T-cell (primary cell): ENCODE data around the gene FBXO31. TPM values are rescaled to one million over a fixed set of nuclear protein-coding genes. Genes with fewer than 3 reads are reported as not detected.
A peak's percentile ranks its signal among the peaks of the same experiment; 100 is the strongest.
"Not testable (repeated sequence)": the region's sequence is repeated elsewhere in the genome, so short reads cannot be mapped to it uniquely, and the experiment has no call there.

ENCODE experiments used
- ATAC-seq, 4 experiments: fragments of 200-7000 bp in 3 of 4; fragments of 150-1000 bp in 1 of 4; cut with Tn5 transposase; replicated peaks in 1 of 4; 1 replicate in 3 of 4; 2 replicates in 1 of 4; pipeline ENCODE4 v1.10.0; 2021; ENCODE audit warnings: moderate library complexity in 3 of 4, mild to moderate bottlenecking in 2 of 4, moderate number of reproducible peaks in 1 of 4
- CTCF ChIA-PET, 2 donors: fragments of 300-600 bp; sonication (Branson Sonifier 250); formaldehyde crosslinking; loops; one replicate each; lab custom pipeline; 2022; ENCODE audit warnings: antibody characterized with exemption in 2 of 2; lab: Charles Lee
- POLR2A ChIA-PET, 2 donors: fragments of 300-600 bp; sonication (Branson Sonifier 250); formaldehyde crosslinking; loops; one replicate each; lab custom pipeline; 2022; ENCODE audit warnings: antibody characterized with exemption in 2 of 2; lab: Charles Lee
- DNase-seq, 35 experiments: peaks; one replicate each; pipeline versions ENCODE4 v3.0.0 to v3.0.0-alpha.2; 2013 to 2023
- H3K27ac ChIP-seq: one replicate; pipeline ENCODE4 v1.5.1; 2013; ENCODE audit warnings: low read length
- H3K27me3 ChIP-seq, 2 experiments: replicated peaks in 1 of 2; 1 replicate in 1 of 2; 2 replicates in 1 of 2; pipeline versions ENCODE4 v1.6.1 to v1.7.0; 2013; ENCODE audit warnings: low read length in 1 of 2, mixed read lengths in 1 of 2; ENCODE audit not compliant: control insufficient read depth in 2 of 2, insufficient read depth in 2 of 2; ENCODE audit errors: extremely low read depth in 1 of 2
- H3K36me3 ChIP-seq, 2 donors: 1 replicate in 1 of 2; 2 replicates in 1 of 2; pipeline versions ENCODE4 v1.6.1 to v1.7.0; 2013; ENCODE audit warnings: low read length in 1 of 2; ENCODE audit not compliant: control insufficient read depth in 2 of 2, insufficient read depth in 1 of 2; ENCODE audit errors: extremely low read depth in 1 of 2
- H3K4me1 ChIP-seq, 2 experiments: 1 replicate in 1 of 2; 2 replicates in 1 of 2; pipeline versions ENCODE4 v1.6.1 to v1.7.0; 2013; ENCODE audit warnings: low read length in 2 of 2, mixed read lengths in 1 of 2; ENCODE audit not compliant: insufficient read depth in 2 of 2, control insufficient read depth in 1 of 2; ENCODE audit errors: extremely low read depth in 1 of 2
- H3K4me3 ChIP-seq, 2 donors: 1 replicate in 1 of 2; 2 replicates in 1 of 2; pipeline versions ENCODE4 v1.5.1 to v1.7.0; 2013; ENCODE audit warnings: mild to moderate bottlenecking in 2 of 2, low read length in 1 of 2, moderate library complexity in 1 of 2; ENCODE audit not compliant: control insufficient read depth in 1 of 2; ENCODE audit errors: extremely low read depth in 1 of 2
- H3K9me3 ChIP-seq: 2 replicates; pipeline ENCODE4 v1.7.0; 2013
- H3K27ac Mint-ChIP-seq, 2 donors: one replicate each; pipeline ENCODE4 v1.8.0; 2020 to 2021; ENCODE audit warnings: mild to moderate bottlenecking in 2 of 2, mixed read lengths in 2 of 2
- H3K27me3 Mint-ChIP-seq, 2 donors: one replicate each; pipeline ENCODE4 v1.8.0; 2021 to 2022; ENCODE audit warnings: mixed read lengths in 2 of 2
- H3K36me3 Mint-ChIP-seq: one replicate; pipeline ENCODE4 v1.8.0; 2021; ENCODE audit warnings: mixed read lengths
- H3K4me1 Mint-ChIP-seq, 3 donors: one replicate each; pipeline ENCODE4 v1.8.0; 2020 to 2022; ENCODE audit warnings: mixed read lengths in 3 of 3, mild to moderate bottlenecking in 1 of 3
- H3K4me3 Mint-ChIP-seq, 3 donors: one replicate each; pipeline ENCODE4 v1.8.0; 2020 to 2022; ENCODE audit warnings: mild to moderate bottlenecking in 3 of 3, mixed read lengths in 3 of 3, moderate library complexity in 3 of 3
- H3K9me3 Mint-ChIP-seq, 3 donors: one replicate each; pipeline ENCODE4 v1.8.0; 2020 to 2022; ENCODE audit warnings: mixed read lengths in 3 of 3
- WGBS: methylation state at CpG from one replicate; pipeline ENCODE4 v1.1.5; 2013; ENCODE audit warnings: missing lambda C conversion rate; ENCODE audit not compliant: insufficient coverage; 5-methylcytosine and 5-hydroxymethylcytosine counted together
- total RNA-seq, 35 experiments: library from RNA in 6 of 35; stranded (reverse) in 6 of 35; fragments of 120-200 nt in 1 of 35; gene quantifications; one replicate each; pipeline versions ENCODE4 v1.2.1 to v1.2.4 and lab custom pipeline; 2013 to 2026

The FBXO31 gene
- total RNA-seq, 5 donors from 2014 or later (not counting 1 experiment from before 2014, with no cell fraction given), result 34.7 to 67.2 (median 55.6) TPM

- no peak for ATAC-seq
- Mint-ChIP-seq H3K36me3 (peaks cover 3% of the 10 kb centered on the region), H3K4me1 (peaks cover 54 to 62% (median 55%) of the 10 kb centered on the region in 3 donors), H3K4me3 (peak overlapping the region; percentile 85 to 88 (median 87)), H3K27ac (peak overlapping the region; percentile 72 to 77), H3K9me3 (no peaks in the 10 kb centered on the region), H3K27me3 (peaks cover 0 to 3% of the 10 kb centered on the region in 2 donors)
- Histone ChIP-seq H3K9me3 (no peaks in the 10 kb centered on the region), H3K27ac (peak overlapping the region; percentile 66), H3K4me3 (peak overlapping the region; percentile 62 to 66), H3K36me3 (no peaks in the 10 kb centered on the region), H3K4me1 (peaks cover 19 to 52% of the 10 kb centered on the region in 2 experiments), H3K27me3 (no peaks in the 10 kb centered on the region)
- 47% methylated on average over 8 of the region's 17 CpGs for WGBS
- DNase-seq, result no peak
- CTCF ChIA-PET, result interaction anchor here (0.6 to 4.3 kb wide), 5 partner anchors 11 to 254 kb away, joined by 4 to 28 read pairs (median 8); no protein-coding TSS in a partner anchor
- POLR2A ChIA-PET, result interaction anchor here (0.6 to 2.0 kb wide), 4 partner anchors 11 to 105 kb away, joined by 3 to 11 read pairs (median 4); no protein-coding TSS in a partner anchor
Measured at GRCh38 chr16:87382023-87382785, 1.4 kb downstream of the FBXO31 start.

DNA sequence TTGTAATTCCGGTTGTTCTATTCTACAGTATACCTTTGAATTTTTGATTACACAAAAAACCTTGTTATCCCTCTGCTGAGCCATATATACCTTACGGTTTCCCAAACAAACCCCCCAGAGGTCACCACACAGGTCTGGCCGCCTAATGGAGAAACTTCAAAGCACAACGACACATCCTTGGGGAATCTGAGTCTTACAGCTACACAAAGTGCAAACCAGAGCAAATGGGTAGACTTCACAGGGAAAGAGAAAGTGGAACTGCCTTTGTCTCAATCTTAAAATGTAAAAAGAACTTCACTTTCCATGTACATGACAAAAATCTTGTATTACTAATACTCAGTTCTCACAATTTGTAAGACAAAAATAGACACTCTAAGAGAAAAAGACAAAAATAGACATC lies 2.7 kb downstream of the FBXO31 start:
- peak overlapping the region; percentile 74 to 88 (median 87) for H3K4me3 Mint-ChIP-seq
- Histone ChIP-seq H3K4me1 (peaks cover 15 to 48% of the 10 kb centered on the region in 2 experiments), H3K27me3 (no peaks in the 10 kb centered on the region), H3K27ac (no peak overlapping the region), H3K4me3 (no peak overlapping the region), H3K36me3 (no peaks in the 10 kb centered on the region), H3K9me3 (no peaks in the 10 kb centered on the region)
- peak overlapping the region; percentile 70 to 86 for H3K27ac Mint-ChIP-seq
- H3K9me3 Mint-ChIP-seq, result no peaks in the 10 kb centered on the region
- no CpG with 5 or more reads among the region's 4 CpGs for WGBS
- ChIA-PET POLR2A (no interaction called here), CTCF (interaction anchor here in 1 of 2 donors (4.3 kb wide), 1 partner anchor 14 kb away, joined by 28 read pairs; no protein-coding TSS in a partner anchor)
- peaks cover 54 to 64% (median 55%) of the 10 kb centered on the region in 3 donors for H3K4me1 Mint-ChIP-seq
- H3K36me3 Mint-ChIP-seq, result peaks cover 5% of the 10 kb centered on the region
- peaks cover 0 to 3% of the 10 kb centered on the region in 2 donors for H3K27me3 Mint-ChIP-seq
- ATAC-seq (no peak), DNase-seq (no peak)

GRCh38 chr16:87380403-87380802 lies 3.2 kb downstream of the FBXO31 start:
- 49% methylated on average over 2 of the region's 10 CpGs for WGBS
- CTCF ChIA-PET, result no interaction called here
- Mint-ChIP-seq H3K4me3 (peak overlapping the region; percentile 74 to 88 (median 87)), H3K27ac (peak overlapping the region; percentile 70 to 86), H3K36me3 (peaks cover 7% of the 10 kb centered on the region), H3K9me3 (no peaks in the 10 kb centered on the region), H3K4me1 (peaks cover 55 to 65% (median 56%) of the 10 kb centered on the region in 3 donors), H3K27me3 (peaks cover 0 to 3% of the 10 kb centered on the region in 2 donors)
- DNase-seq (no peak), ATAC-seq (no peak)
- Histone ChIP-seq H3K36me3 (no peaks in the 10 kb centered on the region), H3K4me3 (no peak overlapping the region), H3K9me3 (no peaks in the 10 kb centered on the region), H3K27ac (no peak overlapping the region), H3K4me1 (peaks cover 15 to 52% of the 10 kb centered on the region in 2 experiments), H3K27me3 (no peaks in the 10 kb centered on the region)
- POLR2A ChIA-PET, result no interaction called here

- H3K36me3 Mint-ChIP-seq, H3K4me3 Mint-ChIP-seq, H3K36me3 ChIP-seq, H3K9me3 Mint-ChIP-seq, POLR2A ChIA-PET, H3K4me3 ChIP-seq, H3K27ac ChIP-seq, H3K27me3 Mint-ChIP-seq, DNase-seq, H3K27ac Mint-ChIP-seq, H3K27me3 ChIP-seq, H3K9me3 ChIP-seq, ATAC-seq: not testable (repeated sequence)
- CTCF ChIA-PET, result interaction anchor here in 1 of 2 donors (1.0 kb wide), 1 partner anchor 53 kb away, joined by 3 read pairs; no protein-coding TSS in a partner anchor
- 100% methylated on average over 2 of the region's 3 CpGs for whole genome bisulfite sequencing
- H3K4me1 Mint-ChIP-seq, result peaks cover 53 to 60% (median 57%) of the 10 kb centered on the region in 3 donors
- peaks cover 15 to 46% of the 10 kb centered on the region in 2 experiments for H3K4me1 ChIP-seq
Measured at GRCh38 chr16:87379312-87379752, 4.2 kb downstream of the FBXO31 start.

DNA sequence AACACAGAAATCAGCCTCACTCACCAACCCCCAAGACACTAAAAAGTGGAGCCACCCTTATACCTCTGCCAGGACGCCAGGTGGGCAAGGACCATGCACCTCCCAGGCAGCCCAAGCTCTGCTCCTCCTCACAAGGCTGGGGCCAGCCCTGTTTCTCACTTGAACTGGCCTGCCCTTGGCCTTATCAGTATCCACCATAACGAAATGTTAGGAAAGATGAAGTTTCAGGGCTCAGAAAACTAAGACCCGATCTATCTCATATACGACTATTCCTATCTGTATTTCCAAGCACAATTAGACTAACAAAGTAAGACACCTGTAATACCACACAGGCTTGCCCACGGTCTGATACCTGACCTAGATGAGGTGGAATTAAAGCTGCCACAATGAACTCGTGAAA lies 6.9 kb downstream of the FBXO31 start:
- DNase-seq (no peak), ATAC-seq (no peak)
- Histone ChIP-seq H3K27me3 (no peaks in the 10 kb centered on the region), H3K4me1 (peaks cover 4 to 31% of the 10 kb centered on the region in 2 experiments), H3K36me3 (no peaks in the 10 kb centered on the region), H3K27ac (no peak overlapping the region), H3K9me3 (no peaks in the 10 kb centered on the region), H3K4me3 (no peak overlapping the region)
- no peak overlapping the region for H3K4me3 Mint-ChIP-seq
- no peaks in the 10 kb centered on the region for H3K9me3 Mint-ChIP-seq
- CTCF ChIA-PET, result no interaction called here
- H3K27me3 Mint-ChIP-seq, result no peaks in the 10 kb centered on the region
- 83% methylated on average over 1 of the region's 6 CpGs for WGBS
- H3K4me1 Mint-ChIP-seq, result peaks cover 38 to 60% (median 54%) of the 10 kb centered on the region in 3 donors
- H3K36me3 Mint-ChIP-seq, result peaks cover 14% of the 10 kb centered on the region
- POLR2A ChIA-PET, result no interaction called here
- peak overlapping the region in 1 of 2 donors; percentile 22 for H3K27ac Mint-ChIP-seq

- Histone ChIP-seq H3K4me3 (no peak overlapping the region), H3K4me1 (peaks cover 0 to 26% of the 10 kb centered on the region in 2 experiments), H3K27ac (no peak overlapping the region), H3K9me3 (no peaks in the 10 kb centered on the region), H3K36me3 (no peaks in the 10 kb centered on the region), H3K27me3 (no peaks in the 10 kb centered on the region)
- peaks cover 19% of the 10 kb centered on the region for H3K36me3 Mint-ChIP-seq
- no peaks in the 10 kb centered on the region for H3K27me3 Mint-ChIP-seq
- H3K9me3 Mint-ChIP-seq, result no peaks in the 10 kb centered on the region
- H3K4me1 Mint-ChIP-seq, result peaks cover 34 to 55% (median 50%) of the 10 kb centered on the region in 3 donors
- WGBS, result 89% methylated on average over 3 of the region's 9 CpGs
- DNase-seq (no peak), ATAC-seq (no peak)
- no peak overlapping the region for H3K4me3 Mint-ChIP-seq
- CTCF ChIA-PET, result interaction anchor here in 1 of 2 donors (0.5 kb wide), 1 partner anchor 56 kb away, joined by 4 read pairs; no protein-coding TSS in a partner anchor
- POLR2A ChIA-PET, result no interaction called here
- H3K27ac Mint-ChIP-seq, result no peak overlapping the region
Measured at GRCh38 chr16:87375426-87376135, 8.0 kb downstream of the FBXO31 start.
